ENCODE results near the gene HPS5. TPM values are rescaled to one million over a fixed set of nuclear protein-coding genes. Genes with fewer than 3 reads are reported as not detected.

The HPS5 gene
- total and polyA plus RNA-seq, 2 donors (not counting 3 experiments of a cell fraction or from before 2014, with no cell fraction given): 4.7 to 14.1 TPM

DNA sequence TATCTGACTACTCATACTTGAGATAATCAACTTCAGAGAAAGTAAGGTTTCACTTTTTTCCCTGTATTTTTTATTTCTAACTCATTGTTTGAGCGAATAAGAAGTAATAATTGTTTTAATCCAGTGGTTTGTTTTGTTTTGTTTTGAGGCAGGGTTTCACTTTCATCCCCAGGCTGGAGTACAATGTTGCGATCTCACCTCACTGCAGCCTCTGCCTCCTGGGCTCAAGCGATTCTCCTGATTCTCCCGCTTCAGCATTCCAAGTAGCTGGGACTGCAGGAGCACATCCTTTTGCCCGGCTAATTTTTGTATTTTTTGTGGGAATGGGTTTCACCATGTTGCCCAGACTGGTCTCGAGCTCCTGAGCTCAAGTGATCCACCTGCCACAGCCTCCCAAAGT lies 9.0 kb upstream of the HPS5 start:
- DNase-seq (ENCODE audit: low read depth, low spot score) (no peak), FAIRE-seq (no peak)
- no peaks in the 10 kb centered on the region for H3K4me1 ChIP-seq (ENCODE audit: control insufficient read depth, extremely low read depth, insufficient read depth, low read length)
- H3K27ac ChIP-seq (ENCODE audit: insufficient read depth, low read depth, low read length): no peak overlapping the region
- H3K9me3 ChIP-seq (replicated peaks; ENCODE audit: control insufficient read depth, insufficient read depth, low read length): no peaks in the 10 kb centered on the region
- H3K36me3 ChIP-seq (ENCODE audit: control insufficient read depth in 2 of 2, extremely low read depth in 1 of 2, insufficient read depth in 2 of 2, low read length in 2 of 2): peaks cover 13 to 14% of the 10 kb centered on the region in 2 experiments
- H3K9ac ChIP-seq (replicated peaks; ENCODE audit: extremely low read depth, insufficient read depth, low read length): no peak overlapping the region
- no peaks in the 10 kb centered on the region for H4K20me1 ChIP-seq (replicated peaks; ENCODE audit: control insufficient read depth, extremely low read depth, insufficient read depth, low read length)
- H3K79me2 ChIP-seq (ENCODE audit: control insufficient read depth, insufficient read depth, low read length): peaks cover 32% of the 10 kb centered on the region
- no peaks in the 10 kb centered on the region for H3K27me3 ChIP-seq (ENCODE audit: control insufficient read depth in 2 of 2, insufficient read depth in 2 of 2, low read length in 2 of 2)
- H2AFZ ChIP-seq (ENCODE audit: low read depth, low read length): no peak overlapping the region
- no peak overlapping the region for H3K4me3 ChIP-seq (replicated peaks in 1 of 3; ENCODE audit: insufficient read depth in 1 of 3, low read depth in 1 of 3, low read length in 3 of 3)
- BruUV-seq (replicated peaks): no TSS peak
- ChIA-PET POLR2A (no interaction called here), CTCF (no interaction called here)
- TF ChIP-seq MAX (IDR thresholded peaks at IDR 0.05; ENCODE audit: insufficient read depth, insufficient read length): no peak
- TF ChIP-seq MYC (IDR thresholded peaks at IDR 0.05; ENCODE audit: low read depth, low read length): no peak
- no peak for TF ChIP-seq JUN (IDR thresholded peaks at IDR 0.05; ENCODE audit: borderline replicate concordance, insufficient read depth, insufficient read length, low read depth)
- no peak for TF ChIP-seq EZH2 (IDR thresholded peaks at IDR 0.05; ENCODE audit: borderline replicate concordance, low read depth, low read length, severe bottlenecking)
- TF ChIP-seq POLR2AphosphoS5 (IDR thresholded peaks at IDR 0.05; ENCODE audit: insufficient read depth, low read depth, low read length): no peak
- no peak for TF ChIP-seq GATA2 (IDR thresholded peaks at IDR 0.05; ENCODE audit: insufficient read depth, insufficient read length, low read depth, low read length)
- no peak for TF ChIP-seq POLR2A (IDR thresholded peaks at IDR 0.05; ENCODE audit: low read depth, low read length)
- TF ChIP-seq FOS (IDR thresholded peaks at IDR 0.05; ENCODE audit: borderline replicate concordance, insufficient read depth, low read length): no peak
- TF ChIP-seq, protein P1, sequence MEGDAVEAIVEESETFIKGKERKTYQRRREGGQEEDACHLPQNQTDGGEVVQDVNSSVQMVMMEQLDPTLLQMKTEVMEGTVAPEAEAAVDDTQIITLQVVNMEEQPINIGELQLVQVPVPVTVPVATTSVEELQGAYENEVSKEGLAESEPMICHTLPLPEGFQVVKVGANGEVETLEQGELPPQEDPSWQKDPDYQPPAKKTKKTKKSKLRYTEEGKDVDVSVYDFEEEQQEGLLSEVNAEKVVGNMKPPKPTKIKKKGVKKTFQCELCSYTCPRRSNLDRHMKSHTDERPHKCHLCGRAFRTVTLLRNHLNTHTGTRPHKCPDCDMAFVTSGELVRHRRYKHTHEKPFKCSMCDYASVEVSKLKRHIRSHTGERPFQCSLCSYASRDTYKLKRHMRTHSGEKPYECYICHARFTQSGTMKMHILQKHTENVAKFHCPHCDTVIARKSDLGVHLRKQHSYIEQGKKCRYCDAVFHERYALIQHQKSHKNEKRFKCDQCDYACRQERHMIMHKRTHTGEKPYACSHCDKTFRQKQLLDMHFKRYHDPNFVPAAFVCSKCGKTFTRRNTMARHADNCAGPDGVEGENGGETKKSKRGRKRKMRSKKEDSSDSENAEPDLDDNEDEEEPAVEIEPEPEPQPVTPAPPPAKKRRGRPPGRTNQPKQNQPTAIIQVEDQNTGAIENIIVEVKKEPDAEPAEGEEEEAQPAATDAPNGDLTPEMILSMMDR (IDR thresholded peaks at IDR 0.05; ENCODE audit: extremely low read depth in 1 of 2, insufficient read depth in 1 of 2, low read depth in 1 of 2, low read length in 2 of 2): no peak
- dilution Hi-C loops (cut with MboI; ENCODE audit: extremely low pct_ligation_motif_present, low sequenced_read_pairs) (no loop called here), intact Hi-C loops (cut with micrococcal nuclease) (no loop called here)
- no peak overlapping the region for H3K4me2 ChIP-seq (ENCODE audit: insufficient read depth, low read length)
- no peaks in the 10 kb centered on the region for H3K9me1 ChIP-seq (replicated peaks; ENCODE audit: control insufficient read depth, extremely low read depth, insufficient read depth, low read length)

Data from endothelial cell of umbilical vein (primary cell).